Lower lobe of right lung (tissue), 2 donors: ENCODE results near the gene AMOTL2. TPM values are rescaled to one million over a fixed set of nuclear protein-coding genes. Genes with fewer than 3 reads are reported as not detected.

Source experiments
- ATAC-seq, 2 donors: fragments of 200-7000 bp; cut with Tn5 transposase; one replicate each; pipeline ENCODE4 v1.9.1; 2020 to 2022; ENCODE audit warnings: mild to moderate bottlenecking in 2 of 2, moderate library complexity in 2 of 2
- DNase-seq: peaks from one replicate; pipeline ENCODE4 v3.0.0-alpha.2; 2020
- H3K27ac ChIP-seq: fragments of 200-600 bp; one replicate; pipeline ENCODE4 v1.8.0; 2022
- H3K27me3 ChIP-seq: fragments of 200-600 bp; one replicate; pipeline ENCODE4 v1.8.0; 2022; ENCODE audit warnings: low read depth
- H3K36me3 ChIP-seq: fragments of 200-600 bp; one replicate; pipeline ENCODE4 v1.8.0; 2022; ENCODE audit warnings: mild to moderate bottlenecking
- H3K4me1 ChIP-seq: fragments of 200-600 bp; one replicate; pipeline ENCODE4 v1.8.0; 2022
- H3K4me3 ChIP-seq: fragments of 200-600 bp; one replicate; pipeline ENCODE4 v1.8.0; 2022; ENCODE audit warnings: mild to moderate bottlenecking
- H3K9me3 ChIP-seq: fragments of 200-600 bp; one replicate; pipeline ENCODE4 v1.8.0; 2022
- intact Hi-C: fragments of 100-400 bp; cut with DNase I; formaldehyde crosslinking; loops from one replicate; pipeline ENCODE4 v1.11.0; 2022
- total RNA-seq: library from RNA; stranded (reverse); fragmentation: NEBNext Ultra II Directional; extraction: Animal tissue kit (Norgen Biotek cat#: 25700); gene quantifications from one replicate; pipeline ENCODE4 v1.2.1, GENCODE V29; 2021
- TF ChIP-seq, protein P1 (sequence below): fragments of 200-600 bp; IDR thresholded peaks from one replicate; pipeline ENCODE4 v1.8.0; 2022; ENCODE audit warnings: antibody characterized with exemption, mild to moderate bottlenecking
- donor health status: DM: no; HTN: yes; CAD: no; lungs with severe emphysema.

Gene AMOTL2
- total RNA-seq, 1 donor from 2014 or later, result 77.8 TPM

DNA sequence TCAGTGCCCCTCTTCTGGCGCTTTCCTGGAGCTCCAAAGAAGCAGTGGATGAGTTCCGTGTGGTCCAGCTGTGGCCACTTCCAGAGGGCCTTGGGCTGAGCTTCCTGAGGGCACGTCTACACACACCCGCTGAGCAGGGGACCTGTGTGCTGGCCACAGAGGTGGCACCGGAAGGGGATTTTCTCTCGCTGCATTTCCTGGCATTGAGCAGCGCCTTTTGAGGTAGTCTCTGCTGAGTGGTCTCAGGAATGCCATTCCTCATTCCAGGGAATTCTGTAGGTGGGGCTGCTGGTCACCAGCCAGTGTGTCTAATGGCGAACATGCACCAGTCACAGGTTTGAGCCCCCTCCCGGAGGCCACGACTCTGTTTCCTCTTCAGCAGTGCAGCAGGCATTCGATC, 48.1 kb downstream of the AMOTL2 start:
- peak overlapping the region; percentile 71 for H3K27ac ChIP-seq
- no peak overlapping the region for H3K4me3 ChIP-seq
- no peaks in the 10 kb centered on the region for H3K36me3 ChIP-seq
- ATAC-seq (peak; percentile 21 to 53), DNase-seq (no peak)
- H3K9me3 ChIP-seq, result no peaks in the 10 kb centered on the region
- TF ChIP-seq, protein P1, sequence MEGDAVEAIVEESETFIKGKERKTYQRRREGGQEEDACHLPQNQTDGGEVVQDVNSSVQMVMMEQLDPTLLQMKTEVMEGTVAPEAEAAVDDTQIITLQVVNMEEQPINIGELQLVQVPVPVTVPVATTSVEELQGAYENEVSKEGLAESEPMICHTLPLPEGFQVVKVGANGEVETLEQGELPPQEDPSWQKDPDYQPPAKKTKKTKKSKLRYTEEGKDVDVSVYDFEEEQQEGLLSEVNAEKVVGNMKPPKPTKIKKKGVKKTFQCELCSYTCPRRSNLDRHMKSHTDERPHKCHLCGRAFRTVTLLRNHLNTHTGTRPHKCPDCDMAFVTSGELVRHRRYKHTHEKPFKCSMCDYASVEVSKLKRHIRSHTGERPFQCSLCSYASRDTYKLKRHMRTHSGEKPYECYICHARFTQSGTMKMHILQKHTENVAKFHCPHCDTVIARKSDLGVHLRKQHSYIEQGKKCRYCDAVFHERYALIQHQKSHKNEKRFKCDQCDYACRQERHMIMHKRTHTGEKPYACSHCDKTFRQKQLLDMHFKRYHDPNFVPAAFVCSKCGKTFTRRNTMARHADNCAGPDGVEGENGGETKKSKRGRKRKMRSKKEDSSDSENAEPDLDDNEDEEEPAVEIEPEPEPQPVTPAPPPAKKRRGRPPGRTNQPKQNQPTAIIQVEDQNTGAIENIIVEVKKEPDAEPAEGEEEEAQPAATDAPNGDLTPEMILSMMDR, result no peak
- intact Hi-C loops, result no loop called here
- H3K27me3 ChIP-seq, result no peaks in the 10 kb centered on the region
- peaks cover 41% of the 10 kb centered on the region for H3K4me1 ChIP-seq

DNA sequence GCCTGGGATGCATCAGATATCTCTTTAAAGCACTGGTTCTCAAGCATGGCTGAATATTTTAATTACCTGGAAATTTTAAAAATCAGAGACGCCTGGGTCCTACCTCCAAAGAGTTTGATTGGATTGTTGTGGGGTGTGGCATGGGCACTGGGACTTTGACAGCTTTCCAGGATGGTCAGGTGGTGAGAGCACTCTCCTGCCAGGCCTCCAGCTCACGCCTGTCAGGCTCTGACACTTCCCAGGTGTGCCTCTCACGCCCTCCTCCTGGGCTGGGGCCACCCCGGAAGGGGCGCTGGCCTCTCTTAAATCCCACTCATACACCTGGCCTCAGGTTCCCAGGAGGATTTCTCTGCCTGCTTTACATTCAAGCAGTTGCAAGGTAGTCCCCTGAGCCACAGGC, 48.5 kb downstream of the AMOTL2 start:
- Histone ChIP-seq H3K4me1 (peaks cover 37% of the 10 kb centered on the region), H3K27me3 (no peaks in the 10 kb centered on the region), H3K27ac (peak overlapping the region; percentile 71), H3K36me3 (no peaks in the 10 kb centered on the region), H3K4me3 (no peak overlapping the region), H3K9me3 (no peaks in the 10 kb centered on the region)
- peak; percentile 58 to 76 for ATAC-seq
- intact Hi-C loops, result no loop called here
- TF ChIP-seq, protein P1, result no peak
- DNase-seq, result no peak

DNA sequence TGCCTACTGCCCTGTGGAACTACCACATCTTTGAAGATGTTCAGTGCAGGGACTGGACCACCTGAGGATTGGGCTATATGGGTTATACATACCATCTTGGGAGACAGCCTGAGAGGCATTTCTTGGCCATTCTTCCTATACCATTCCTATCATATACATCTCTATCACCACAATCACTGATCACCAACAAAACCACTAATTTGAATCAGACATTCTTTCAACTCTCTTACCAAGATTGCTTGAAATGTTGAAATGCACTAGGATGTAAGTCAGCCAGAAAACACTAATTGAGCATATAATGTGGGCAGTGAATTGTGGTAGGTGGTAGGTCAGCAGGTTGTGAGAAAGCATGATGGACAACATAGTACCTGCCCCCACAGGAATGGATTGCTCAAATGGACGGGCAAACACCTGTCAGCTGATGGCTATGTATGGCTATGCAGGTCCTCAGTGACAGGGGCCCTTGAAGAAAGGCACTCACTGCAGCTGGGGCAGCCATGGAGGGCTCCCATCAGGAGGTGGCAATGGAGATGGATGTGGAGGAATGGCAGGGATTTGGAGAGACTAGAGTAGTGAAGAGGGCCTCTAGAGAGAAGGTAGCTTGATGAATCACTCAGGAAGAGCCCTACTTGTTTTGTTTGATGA, 49.1 kb downstream of the AMOTL2 start:
- TF ChIP-seq, protein P1, result no peak
- no peaks in the 10 kb centered on the region for H3K27me3 ChIP-seq
- DNase-seq (no peak), ATAC-seq (no peak)
- intact Hi-C loops, result no loop called here
- H3K4me1 ChIP-seq, result peaks cover 36% of the 10 kb centered on the region
- H3K4me3 ChIP-seq, result no peak overlapping the region
- no peaks in the 10 kb centered on the region for H3K36me3 ChIP-seq
- H3K9me3 ChIP-seq, result no peaks in the 10 kb centered on the region
- peak overlapping the region; percentile 71 for H3K27ac ChIP-seq

DNA sequence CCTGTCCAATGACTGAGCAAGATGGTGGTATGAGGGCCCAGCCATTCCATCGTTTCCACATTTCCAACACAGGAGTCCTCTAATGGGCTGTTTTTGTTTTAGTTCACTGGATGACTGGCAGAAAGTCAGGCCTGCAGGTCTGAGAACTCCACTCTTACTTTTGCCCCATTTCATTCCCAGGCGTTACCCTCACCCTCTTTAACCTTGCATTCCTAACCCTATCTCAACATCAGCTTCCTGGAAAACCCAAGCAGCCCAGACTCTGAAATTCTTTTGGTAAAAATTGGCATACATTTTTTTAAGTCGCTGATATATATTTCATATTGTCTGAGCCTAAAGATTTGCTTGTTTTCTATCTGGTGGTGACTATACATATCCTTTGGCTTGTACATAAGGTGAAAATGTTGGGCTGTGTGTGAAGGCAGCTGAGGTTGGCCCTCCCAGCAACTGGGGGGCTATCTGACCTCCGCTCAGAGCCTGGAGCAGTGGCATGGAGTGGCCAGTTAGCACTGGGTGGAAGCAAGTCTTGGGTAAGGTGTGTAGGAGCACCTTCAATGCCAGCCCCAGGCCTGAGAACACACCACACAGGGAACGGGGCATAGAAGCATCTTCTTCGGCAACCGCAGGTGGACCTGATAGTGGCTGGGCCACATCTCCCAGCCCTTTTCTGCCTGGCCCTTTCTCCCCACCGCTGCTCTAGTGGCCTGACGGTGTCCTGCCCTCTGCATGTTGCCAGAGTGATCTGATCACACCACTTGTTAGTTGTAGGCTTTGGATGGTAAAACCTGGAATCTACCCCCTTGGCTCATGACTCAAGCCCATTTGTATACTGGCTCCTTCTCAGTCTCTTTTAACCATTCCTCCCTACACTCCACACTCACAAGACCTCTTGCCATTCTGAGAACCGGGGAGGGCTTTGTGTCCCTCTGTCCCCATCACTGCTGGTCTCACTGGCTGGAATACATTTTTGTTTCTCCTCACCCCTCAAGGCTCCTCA, 50.0 kb downstream of the AMOTL2 start:
- H3K36me3 ChIP-seq, result no peaks in the 10 kb centered on the region
- H3K27me3 ChIP-seq, result no peaks in the 10 kb centered on the region
- DNase-seq, result no peak
- intact Hi-C loops, result no loop called here
- H3K27ac ChIP-seq, result no peak overlapping the region
- H3K4me3 ChIP-seq, result no peak overlapping the region
- no peaks in the 10 kb centered on the region for H3K9me3 ChIP-seq
- ATAC-seq, result no peak
- peaks cover 36% of the 10 kb centered on the region for H3K4me1 ChIP-seq
- TF ChIP-seq, protein P1, result no peak

DNA sequence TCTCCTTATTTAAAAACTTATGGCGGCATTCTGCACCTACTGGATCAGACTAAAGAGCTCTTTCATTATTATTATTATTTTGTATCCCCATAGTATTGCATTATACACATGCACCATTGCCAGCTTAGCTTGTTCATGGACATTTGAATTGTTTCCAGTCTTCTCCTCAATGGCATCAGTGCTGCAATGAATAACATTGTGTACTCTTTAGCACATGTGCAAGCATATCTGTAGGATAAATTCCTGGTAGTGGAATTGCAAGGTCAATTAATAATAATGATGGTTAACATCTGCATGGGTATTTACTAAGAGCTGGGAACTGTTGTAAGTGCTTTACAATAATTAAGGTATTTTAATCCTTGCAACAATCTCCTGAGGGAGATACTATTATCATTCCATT, 52.0 kb downstream of the AMOTL2 start:
- intact Hi-C loops, result no loop called here
- Histone ChIP-seq H3K36me3 (no peaks in the 10 kb centered on the region), H3K27ac (no peak overlapping the region), H3K4me1 (peaks cover 21% of the 10 kb centered on the region), H3K4me3 (no peak overlapping the region), H3K9me3 (no peaks in the 10 kb centered on the region), H3K27me3 (no peaks in the 10 kb centered on the region)
- TF ChIP-seq, protein P1, result no peak
- DNase-seq, result no peak
- ATAC-seq, result no peak
